HS-27A (cell line): ENCODE results near the gene MARCHF3.

ENCODE experiments used
- DNase-seq: peaks from one replicate; pipeline ENCODE4 v3.0.0-alpha.2; 2012; ENCODE audit warnings: low read depth, missing footprints

Gene MARCHF3

DNA sequence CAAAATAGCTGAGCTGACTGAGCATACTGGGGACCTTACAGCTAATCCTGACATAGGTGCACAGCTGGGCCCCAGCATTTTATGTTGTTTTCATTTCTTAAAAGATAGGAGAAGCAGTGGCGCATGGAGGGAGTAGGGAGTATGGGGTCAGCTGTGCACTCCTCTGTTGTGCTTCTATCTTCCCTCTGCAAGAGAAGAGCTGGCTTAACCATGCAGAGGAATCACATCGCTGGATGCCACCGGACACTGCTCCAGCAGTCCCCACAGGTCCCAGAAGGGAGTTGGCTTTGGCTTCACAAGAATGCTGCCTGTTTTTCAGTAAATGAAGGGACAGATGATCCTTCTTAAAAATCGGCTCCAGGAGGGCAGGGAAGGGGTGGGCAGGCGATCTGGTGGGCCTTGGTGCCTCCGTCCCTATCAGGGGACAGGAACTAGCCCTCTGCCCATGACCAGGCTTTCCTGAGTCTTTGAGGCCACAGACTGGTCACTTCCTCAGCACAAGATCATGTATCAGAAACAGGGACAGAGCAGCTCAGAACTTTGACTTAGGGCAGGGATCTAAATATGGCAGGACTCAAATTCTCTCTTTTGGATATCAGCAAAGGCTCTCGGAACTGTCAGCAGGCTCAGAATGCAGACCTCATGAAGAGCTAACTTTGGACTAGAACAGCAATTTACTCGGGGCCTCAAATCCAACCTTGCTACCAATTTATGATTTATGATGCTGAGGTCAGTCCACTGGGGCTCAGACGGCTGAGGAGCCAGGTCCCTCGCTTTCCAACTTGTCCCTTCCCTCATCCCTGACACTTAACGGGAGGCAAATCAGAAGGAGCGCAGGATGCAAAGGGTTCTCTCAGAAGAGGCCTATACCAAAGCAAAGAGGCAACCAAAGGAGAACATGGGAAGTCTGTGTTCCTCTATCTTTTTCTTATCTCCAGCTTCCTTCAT lies 47.2 kb downstream of the MARCHF3 start:
- DNase-seq = no peak

DNA sequence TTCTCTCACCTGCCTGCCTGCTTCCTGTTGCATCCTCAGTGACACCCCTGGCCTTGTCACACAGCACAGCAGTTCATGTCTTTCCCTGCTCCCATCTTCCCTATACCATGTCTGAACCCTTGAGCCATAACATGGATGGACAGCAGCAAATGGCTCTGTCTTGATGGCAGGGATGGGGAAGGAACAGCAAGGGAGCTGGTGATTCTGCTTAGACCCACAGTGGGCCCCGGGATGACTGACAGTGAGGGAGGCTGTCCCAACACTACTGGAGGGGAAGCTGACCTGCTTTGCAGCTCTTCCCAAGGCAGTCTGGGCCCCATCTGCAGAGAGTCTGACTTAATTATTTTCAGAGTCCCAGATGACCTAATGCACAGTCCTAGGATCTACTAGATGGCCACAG lies 48.2 kb downstream of the MARCHF3 start:
- no peak for DNase-seq

DNA sequence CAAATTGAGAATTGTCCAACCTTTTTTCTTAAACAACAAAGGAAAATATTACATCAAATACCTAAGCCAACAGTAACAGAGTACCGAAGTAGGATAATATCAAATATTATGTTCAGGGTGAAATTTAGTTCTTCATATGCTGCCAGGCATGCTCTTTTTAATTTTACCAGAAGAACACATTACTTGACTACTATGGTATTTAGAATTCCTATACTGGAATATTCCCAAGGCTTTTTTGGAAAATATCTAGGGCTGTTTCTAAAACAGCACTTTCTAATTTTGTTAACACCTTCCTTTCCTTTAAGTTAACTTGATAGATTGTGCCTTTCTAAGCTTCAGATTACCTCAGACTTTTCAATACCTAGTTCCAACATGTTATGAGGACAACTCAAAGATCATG lies 48.7 kb downstream of the MARCHF3 start:
- no peak for DNase-seq

DNA sequence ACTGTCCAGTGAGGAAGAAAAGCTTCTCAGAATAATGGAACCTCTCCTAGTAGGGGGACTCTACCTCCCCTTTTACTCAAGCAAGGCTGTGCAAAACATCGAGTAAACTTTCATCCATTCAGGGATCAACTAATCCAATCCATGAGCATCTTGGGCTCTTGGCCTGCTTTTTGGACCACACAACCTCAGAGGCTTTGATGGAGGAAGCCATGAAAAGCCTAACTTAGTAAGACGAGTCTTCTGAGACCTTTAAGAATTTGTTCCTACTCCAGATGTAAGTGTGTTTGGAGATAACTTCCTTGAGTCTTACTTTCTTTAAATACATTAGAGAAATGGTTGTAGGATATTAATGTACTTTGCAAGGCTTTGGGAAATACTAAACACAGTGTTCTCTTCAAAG lies 49.1 kb downstream of the MARCHF3 start:
- no peak for DNase-seq

DNA sequence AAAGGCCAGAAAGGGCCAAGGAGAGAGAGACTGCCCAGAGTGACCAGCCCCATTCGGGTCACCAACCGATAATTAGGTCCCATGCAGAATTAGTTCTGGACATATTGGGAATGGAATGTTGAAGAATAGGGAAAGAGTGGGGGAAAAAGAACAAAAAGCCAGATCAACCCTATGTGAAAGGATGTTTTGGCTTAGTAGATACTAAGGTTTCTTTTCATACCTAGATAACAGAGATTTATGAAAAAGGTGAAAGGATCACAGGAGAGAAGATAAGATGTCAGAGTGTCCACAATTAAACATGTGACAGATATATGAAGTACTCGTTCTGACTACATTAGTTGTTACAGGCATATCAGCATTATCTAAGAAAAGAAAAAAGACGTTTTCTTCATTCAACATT lies 52.1 kb downstream of the MARCHF3 start:
- no peak for DNase-seq

DNA sequence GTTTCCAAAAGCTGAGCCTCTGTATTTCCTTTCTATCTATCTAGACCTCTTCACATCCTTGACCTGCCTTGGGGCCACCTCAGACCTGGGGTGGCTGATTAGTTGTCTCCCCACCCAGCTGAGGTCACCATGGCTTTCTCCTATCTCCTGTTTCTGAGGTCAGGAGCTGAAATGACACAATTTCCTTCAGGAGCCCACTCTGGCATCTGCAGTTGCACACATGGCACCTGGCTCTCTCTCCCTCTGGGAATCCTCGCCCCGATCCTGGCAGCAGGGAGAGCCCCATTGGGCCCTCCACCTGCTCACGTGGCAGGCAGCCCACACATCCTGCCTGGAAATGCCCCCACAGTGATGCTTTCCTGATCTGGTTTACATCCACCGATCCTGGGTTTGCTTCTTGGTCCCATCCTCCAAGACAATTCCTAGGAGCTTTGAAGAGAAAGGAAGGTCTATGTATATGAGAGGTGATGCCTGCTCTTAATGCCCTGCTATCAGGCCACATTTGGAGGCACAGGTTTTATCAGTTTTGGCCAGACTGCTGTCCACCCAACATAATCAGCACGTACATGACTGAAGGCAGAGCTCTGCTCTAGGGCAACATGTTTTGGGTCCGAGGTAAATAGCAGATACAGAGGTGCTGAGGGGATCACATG lies 53.7 kb downstream of the MARCHF3 start:
- DNase-seq = no peak

DNA sequence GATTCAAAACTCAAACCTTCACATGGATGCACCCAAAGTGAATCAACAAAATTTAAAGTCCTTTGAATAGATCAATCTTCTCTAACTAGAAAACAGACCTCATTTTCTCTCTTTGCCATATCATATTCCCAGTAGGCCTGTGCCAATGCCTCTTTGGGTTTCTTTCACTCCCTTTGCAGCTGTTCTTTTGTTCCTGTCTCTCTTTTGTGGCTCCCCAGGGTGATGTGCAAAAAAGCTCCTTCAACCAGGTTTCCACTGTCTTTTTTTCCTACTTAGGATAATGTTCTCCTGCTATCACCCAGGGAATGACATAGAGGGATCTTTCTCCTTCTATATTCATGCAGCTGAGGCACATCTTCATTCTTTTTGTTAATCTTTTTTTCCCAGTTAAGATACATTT lies 54.6 kb downstream of the MARCHF3 start:
- no peak for DNase-seq

DNA sequence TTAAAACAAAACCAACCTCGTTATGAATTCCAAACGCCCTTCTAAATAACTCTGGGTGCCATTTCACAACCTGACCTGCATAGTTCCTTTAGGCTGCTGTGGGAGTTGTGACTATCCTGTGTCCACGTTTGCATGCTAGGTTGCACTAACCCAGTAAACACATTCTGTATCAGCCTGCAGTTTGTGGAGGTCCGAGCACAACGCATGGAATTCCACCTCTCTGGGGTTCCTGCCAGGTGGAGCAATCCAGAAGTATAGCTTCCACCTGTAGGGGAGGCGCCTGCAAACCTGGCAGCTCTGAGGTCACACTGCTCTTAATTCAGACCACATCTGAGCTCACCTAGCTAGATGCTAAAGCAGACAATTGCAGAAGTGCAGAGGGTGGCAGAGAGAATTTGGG lies 57.2 kb downstream of the MARCHF3 start:
- DNase-seq = no peak

DNA sequence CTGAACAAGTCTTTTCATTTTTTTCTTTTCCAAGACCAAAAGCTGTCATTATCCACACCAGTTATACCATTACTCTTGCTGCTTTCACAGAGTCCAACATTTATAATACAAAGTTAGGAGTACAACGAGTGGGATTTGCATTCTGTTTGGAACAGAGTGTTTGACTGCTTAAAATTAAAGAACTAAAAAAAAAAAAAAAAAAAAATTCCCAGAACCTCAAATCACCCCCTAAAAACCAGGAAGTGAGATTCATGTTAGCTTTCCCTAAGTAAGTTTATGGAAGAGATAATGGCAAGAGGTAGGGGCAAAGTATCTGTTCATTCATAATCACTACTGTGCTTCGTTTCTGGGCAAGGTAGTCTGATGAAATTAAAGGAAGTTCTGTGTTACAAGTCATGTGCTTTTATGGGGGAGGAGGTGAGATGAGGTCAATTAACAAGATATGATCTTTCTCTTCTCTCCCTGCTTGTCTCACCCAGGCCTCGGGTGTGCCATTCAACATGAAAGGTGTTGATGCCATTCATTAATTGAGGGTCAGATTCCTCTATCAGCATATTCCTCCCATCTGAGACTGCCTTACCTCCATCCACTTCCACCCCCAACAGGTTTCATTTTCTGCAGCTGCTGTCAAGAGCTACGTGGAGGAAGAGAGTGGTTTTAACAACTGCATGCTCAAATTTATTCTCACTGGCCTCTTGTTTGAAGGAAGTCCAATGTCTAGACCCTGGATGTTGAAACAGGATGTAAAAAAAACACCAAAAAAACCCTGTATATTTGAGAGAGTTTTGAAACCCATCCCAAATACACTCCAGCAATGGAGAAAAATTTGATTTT lies 58.1 kb downstream of the MARCHF3 start:
- no peak for DNase-seq

DNA sequence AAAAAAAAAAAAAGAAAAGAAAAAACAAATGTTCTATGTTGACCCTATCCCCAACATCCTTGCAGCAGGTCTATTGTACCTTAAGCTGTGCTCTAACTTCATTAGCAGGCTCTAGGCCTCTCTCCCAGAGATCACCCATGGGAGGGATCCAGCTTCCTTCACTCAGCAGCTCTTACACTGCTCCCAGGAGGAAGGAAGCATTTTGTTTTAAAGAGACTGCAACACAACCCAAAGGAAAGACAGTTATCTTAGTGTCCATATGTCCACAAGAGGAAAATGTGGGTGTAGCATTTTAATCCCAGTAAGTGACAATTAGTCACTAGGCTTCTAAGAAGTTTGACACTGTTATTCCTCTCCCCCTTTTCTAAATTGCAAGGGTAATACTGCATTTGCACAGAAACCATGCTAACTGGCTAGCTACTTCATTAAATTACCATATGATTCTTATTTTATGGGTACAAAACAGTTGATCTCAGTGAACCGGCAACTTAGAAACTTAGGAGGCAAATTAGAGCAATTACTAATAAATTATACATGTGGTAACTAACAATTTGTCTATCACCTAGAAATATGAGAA lies 58.8 kb downstream of the MARCHF3 start:
- no peak for DNase-seq

DNA sequence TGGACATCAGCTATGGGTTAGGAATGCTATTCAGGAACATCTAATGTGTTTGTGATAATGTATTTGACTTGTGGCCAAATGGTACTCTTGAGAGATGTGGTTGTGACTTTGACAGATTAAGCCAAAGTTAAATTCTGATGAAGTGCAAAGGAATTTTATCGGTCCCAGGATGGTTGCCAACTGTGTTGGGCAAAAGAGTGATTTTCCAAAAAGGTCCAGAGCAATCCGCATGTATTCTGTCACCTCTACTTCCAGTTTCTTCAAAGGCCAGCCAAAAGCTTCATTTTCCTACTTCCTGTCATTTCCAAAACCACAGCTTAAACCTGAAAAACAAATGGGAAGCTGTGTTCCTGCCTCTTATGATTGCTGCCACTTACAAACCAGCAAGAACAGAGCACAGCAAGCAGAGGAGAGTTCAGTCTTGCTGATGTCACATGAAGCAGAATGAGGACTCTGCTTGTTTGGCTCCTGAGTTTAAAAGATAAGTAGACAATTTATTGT lies 59.8 kb downstream of the MARCHF3 start:
- peak; percentile 72 for DNase-seq

DNA sequence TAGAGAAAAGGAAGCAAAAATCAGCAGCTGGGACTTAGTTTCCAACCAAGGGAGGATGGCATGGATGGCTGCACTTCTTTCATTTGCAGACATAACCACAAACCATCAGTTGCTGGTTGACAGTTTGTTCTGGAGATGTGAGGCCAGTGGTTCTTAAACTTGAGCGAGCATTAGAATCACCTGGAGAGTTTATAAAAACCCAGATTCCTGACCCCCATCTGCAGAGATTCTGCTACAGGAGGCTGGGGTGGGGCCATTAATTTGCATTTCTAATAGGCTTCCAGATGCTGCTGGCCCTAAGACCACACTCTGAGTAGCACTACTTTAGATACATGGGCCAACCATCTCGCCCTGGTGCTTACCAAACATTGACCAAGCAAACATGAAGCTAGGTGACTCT lies 60.8 kb downstream of the MARCHF3 start:
- DNase-seq = no peak

DNA sequence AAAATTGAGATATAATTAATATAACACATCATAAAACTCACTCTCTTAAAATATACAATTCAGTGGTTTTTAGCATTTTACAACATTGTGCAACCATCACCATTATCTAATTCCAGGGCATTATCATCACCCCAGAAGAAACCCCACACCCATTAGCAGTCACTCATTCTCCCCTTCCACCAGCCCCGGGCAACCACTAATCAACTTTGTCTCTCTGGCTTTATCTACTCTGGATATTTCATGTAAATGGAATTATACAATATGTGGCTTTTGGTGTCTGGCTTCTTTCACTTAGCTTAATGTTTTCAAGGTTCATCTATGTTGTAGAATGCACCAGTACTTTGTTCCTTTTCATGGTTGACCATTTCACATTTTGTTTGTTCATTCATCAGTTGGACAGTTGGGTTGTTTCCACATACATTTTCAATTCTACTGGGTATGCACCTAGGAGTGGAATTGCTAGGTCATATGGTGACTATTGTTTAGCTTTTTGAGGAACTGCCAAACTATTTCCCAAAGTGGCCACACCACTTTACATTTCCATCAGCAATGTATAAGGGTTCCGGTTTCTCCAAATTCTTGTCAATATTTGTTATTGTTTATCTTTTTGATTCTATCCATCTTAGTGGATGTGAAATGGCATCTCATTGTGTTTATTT lies 62.4 kb downstream of the MARCHF3 start:
- DNase-seq = no peak

DNA sequence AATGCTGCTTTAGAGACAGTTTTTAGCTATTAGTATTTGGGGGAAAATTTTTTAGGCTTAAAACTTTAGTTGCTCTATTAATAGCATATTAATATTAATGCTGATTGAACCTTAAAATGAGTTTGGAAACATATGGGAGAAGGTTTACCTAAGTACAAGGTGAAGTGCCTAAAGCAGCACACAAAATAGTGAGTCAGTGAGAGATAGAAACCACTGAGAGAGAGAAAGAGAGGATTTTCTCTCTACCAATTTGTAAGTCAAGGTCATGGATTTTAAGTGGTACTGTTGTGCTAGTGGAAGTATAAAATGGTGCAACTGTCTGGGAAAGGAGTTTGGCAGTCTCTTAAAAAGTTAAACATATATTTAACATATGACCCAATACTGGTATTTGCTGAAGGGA lies 64.9 kb downstream of the MARCHF3 start:
- DNase-seq = no peak

DNA sequence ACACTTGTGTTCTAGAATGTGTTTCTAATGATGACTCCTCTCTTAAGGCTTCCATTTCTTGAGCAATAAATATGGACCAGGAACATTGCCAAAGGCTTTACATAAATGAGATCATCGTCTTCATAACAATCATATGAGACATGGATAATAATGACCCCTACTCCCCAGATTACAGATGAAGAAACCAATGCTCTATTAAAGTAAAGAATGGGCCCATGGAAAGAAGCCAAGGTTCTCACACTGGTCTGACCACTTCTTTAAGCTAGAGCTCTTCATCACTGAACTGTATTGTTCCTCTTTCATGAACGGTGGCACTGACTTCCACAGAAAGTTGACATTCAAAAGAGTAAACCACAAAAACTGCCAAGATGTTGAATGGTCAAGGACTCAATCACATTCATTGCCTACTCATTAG lies 65.3 kb downstream of the MARCHF3 start:
- peak; percentile 83 for DNase-seq

DNA sequence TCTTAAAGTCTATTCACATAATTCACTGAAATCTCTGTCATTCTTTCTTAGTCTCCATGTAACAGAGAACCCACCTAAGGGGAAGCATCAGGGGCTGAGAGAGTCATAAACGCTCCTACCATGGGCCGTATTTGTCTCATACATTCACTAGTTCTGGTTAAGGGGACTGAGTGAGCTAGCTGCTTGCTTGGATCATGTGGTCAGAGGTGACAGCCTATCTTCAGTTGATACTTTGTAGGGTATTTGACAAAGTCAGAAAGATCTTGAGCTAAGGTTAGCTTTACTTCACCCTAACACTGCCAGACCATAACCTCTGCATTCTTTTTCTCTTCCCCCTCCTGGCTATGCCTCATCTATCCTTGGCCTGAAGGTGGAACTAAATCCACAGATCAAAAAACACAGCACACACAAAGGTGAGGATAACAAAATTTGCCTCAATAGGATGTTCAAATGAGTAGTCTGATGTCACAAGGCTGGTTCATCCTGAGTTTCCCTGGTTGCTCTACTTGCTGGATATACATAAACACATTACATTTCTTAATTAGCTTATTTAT lies 66.5 kb downstream of the MARCHF3 start:
- no peak for DNase-seq

DNA sequence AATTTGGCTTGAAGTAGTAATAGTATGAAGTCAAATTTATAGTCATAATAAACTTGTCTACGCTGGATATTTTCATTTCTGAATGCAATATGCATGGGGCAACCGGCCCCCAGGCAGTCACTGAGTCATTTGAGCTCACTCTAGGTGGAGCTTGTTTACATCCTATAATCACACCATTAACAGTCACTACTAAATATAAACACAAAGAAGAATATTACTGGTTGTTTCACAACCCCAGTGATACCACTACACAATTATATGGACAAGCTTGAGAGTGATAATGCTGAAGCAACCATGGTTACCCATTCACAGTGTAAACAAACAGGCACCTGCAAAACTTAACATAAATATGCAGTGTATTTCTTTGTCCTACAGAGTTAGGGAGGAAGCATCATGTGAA lies 68.7 kb downstream of the MARCHF3 start:
- DNase-seq = no peak

DNA sequence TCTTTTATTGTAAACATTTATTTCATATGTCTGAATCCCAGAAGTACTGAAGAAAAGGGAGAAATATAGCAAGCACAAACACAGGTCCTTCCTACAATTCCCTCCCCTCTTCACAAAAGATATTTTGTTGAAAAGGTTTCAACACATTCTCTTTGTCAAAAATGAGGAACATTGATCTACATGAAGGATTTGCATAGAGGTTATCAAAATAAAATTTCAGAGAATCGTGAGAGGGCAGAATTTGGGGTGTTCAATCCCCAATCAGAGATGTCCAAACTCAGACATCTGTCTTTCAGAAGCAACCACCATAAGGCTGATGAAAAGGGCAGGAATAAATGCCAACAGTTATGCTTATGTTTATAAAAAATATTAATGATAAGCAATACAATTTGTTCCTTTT lies 69.2 kb downstream of the MARCHF3 start:
- DNase-seq = no peak

DNA sequence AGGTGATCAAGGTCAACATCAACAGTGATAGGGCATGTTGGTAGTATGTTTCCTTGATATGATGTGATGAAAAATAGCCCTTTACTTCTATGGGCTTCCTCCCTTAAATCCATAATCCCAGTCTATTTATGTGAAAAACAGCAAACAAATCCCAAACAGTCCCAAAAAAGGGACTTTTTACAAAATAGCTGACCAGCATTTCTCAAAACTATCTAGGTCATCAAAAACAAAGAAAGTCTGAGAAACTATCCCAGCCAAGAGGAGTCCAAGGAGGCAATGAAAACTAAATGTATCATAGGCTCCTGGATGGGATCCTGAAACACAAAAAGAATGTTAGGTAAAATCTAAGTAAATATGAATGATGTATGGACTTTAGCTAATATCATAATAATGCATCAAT lies 71.2 kb downstream of the MARCHF3 start:
- no peak for DNase-seq

DNA sequence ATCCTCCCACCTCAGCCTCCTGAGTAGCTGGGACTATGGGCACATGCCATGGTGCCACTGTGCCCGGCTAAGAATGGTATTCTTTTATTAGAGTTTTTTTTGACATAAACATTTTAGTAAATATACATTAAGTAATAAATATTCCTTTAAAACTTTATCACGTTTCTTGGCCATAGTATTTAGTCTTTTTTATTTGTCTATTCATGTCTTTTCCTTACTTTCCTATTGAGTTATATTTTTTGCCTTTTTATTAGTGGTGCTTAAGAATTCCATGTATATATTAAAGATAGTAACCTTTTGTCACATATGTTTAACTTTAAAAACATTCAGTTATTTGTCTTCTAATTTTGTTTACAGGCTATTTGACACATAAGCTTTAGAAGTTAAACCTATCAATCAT lies 73.4 kb downstream of the MARCHF3 start:
- DNase-seq = no peak

DNA sequence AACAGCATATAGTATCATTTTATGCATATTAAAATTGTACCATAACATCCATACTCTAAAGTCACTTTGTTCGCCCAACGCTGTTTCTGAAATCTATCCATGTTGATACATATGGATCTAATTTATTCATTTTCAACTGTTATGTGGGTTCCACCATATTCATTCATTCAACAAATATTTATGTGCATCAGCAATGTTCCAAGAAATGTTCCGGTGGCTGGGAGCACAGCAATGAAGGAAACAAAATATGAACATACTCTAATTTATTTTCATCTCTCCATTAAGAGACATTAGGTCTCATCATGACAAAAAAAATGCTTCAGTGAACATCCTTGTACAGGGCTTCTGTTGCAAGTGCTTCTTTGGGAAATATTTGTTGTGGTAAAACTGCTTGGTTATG lies 75.4 kb downstream of the MARCHF3 start:
- no peak for DNase-seq
